Activated CD4-positive, alpha-beta T cell treated with anti-CD3 and anti-CD28 coated beads, Interleukin-2, amount 10 ng/mL, durations not matched to agents 24 days and 14 days (primary cell): Measurements from ENCODE around the gene ADAP1. TPM values are rescaled to one million over a fixed set of nuclear protein-coding genes. Genes with fewer than 3 reads are reported as not detected.
"Not testable (repeated sequence)": the region's sequence is repeated elsewhere in the genome, so short reads cannot be mapped to it uniquely, and the experiment has no call there.

Source experiments
- DNase-seq: peaks from one replicate; pipeline ENCODE4 v3.0.0; 2022
- H3K27ac Mint-ChIP-seq: one replicate; pipeline ENCODE4 v1.8.0; 2022; ENCODE audit warnings: mild to moderate bottlenecking, mixed read lengths
- H3K27me3 Mint-ChIP-seq: one replicate; pipeline ENCODE4 v1.8.0; 2022; ENCODE audit warnings: mixed read lengths
- H3K36me3 Mint-ChIP-seq: one replicate; pipeline ENCODE4 v1.8.0; 2022; ENCODE audit warnings: low read depth, mild to moderate bottlenecking, mixed read lengths
- H3K4me1 Mint-ChIP-seq: one replicate; pipeline ENCODE4 v1.8.0; 2021; ENCODE audit warnings: mixed read lengths
- H3K4me3 Mint-ChIP-seq: one replicate; pipeline ENCODE4 v1.8.0; 2022; ENCODE audit warnings: mild to moderate bottlenecking, moderate library complexity, mixed read lengths
- H3K9me3 Mint-ChIP-seq: one replicate; pipeline ENCODE4 v1.8.0; 2021; ENCODE audit warnings: mixed read lengths
- intact Hi-C: fragments of 100-400 bp; cut with micrococcal nuclease; formaldehyde crosslinking; loops from one replicate; pipeline ENCODE4 v1.15.1; 2023
- total RNA-seq: library from RNA; stranded (reverse); gene quantifications from 2 replicates; pipeline ENCODE4 v1.2.3, GENCODE V29; 2022

The ADAP1 gene
- total RNA-seq, 1 donor from 2014 or later: 65.9 TPM

DNA sequence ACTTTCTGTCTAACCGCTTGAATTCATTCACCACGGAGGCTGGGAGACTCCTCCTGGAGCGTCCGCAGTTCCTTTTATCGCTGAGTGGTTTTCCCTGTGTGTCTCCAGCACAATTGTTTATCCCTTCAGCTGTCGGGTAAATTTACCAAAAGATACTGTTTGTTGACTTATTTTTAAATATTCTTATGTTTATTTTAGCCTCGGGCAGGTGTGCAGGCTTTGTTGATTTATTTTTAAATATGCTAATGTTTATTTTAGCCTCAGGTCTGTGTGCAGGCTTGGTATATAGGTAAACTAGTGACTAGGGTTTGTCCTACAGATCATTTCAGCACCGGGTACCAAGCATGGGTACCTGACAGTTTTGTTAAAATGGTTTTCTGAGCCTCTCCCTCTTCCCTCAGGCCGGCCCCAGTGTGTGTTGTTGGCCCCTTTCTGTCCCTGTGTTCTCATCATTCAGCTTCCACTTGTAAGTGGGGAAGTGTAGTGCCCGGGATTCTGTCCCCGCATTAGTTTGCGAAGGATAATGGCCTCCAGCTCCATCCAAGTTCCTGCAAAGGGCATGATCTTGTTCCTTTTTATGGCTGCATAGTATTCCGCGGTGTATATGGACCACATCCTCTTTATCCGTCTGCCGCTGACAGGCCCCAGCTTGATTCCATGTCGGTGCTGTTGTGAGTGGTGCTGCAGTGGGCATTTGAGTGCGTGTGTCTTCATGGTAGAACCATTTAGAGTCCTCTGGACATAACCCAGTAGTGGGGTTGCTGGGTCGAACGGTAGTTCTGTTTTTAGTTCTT is 72.8 kb downstream of the ADAP1 start:
- H3K4me3 Mint-ChIP-seq: no peak overlapping the region
- DNase-seq: no peak
- no peaks in the 10 kb centered on the region for H3K9me3 Mint-ChIP-seq
- intact Hi-C loops: no loop called here
- H3K27ac Mint-ChIP-seq: no peak overlapping the region
- H3K27me3 Mint-ChIP-seq: no peaks in the 10 kb centered on the region
- peaks cover 8% of the 10 kb centered on the region for H3K4me1 Mint-ChIP-seq
- peaks cover 13% of the 10 kb centered on the region for H3K36me3 Mint-ChIP-seq

DNA sequence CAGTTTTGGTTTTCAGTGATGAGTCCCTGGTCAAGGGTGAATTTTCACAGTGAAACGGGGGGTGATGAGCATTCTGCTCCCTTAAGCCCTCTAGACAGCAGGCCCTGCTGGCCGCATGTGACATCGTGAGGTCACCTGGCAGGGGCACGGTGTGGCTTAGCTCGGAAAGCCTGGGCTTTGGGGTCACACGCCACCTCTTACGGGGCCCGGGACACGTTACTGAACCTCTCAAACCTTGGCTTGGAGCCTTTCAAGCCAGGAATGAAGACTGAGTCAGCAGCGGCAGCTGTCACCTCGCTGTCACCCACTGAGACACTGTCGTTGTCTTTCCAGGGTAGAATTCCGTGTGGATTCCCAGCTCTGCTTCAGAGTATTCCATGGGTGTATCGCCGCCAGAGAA is 74.0 kb downstream of the ADAP1 start:
- intact Hi-C loops: no loop called here
- no peak overlapping the region for H3K27ac Mint-ChIP-seq
- H3K4me1 Mint-ChIP-seq: peaks cover 8% of the 10 kb centered on the region
- H3K4me3 Mint-ChIP-seq: no peak overlapping the region
- no peaks in the 10 kb centered on the region for H3K9me3 Mint-ChIP-seq
- no peak for DNase-seq
- H3K36me3 Mint-ChIP-seq: peaks cover 13% of the 10 kb centered on the region
- no peaks in the 10 kb centered on the region for H3K27me3 Mint-ChIP-seq

DNA sequence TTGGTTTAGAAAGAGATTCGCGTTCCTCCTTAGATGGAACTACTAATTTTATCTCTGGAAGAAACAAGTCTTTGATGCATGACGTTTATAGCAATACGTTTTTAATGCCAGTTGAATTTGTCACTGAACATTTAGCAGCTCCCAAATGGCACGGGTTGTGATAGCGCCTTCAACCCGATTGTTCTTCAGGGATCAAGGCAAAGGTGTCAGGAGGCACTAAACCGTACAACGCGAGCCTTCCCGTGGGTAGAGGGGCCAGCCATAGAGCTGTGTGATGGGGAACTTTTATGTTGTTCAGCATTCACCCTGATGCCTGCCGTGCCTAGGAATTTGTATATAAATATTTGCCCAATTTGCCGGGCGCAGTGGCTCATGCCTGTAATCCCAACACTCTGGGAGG is 74.8 kb downstream of the ADAP1 start:
- H3K9me3 Mint-ChIP-seq: no peaks in the 10 kb centered on the region
- DNase-seq: no peak
- H3K27ac Mint-ChIP-seq: no peak overlapping the region
- no peaks in the 10 kb centered on the region for H3K27me3 Mint-ChIP-seq
- intact Hi-C loops: loop anchor here (5.0 kb wide), 1 partner anchor 258 kb away; a partner anchor contains a TSS
- no peak overlapping the region for H3K4me3 Mint-ChIP-seq
- H3K4me1 Mint-ChIP-seq: peaks cover 8% of the 10 kb centered on the region
- peaks cover 13% of the 10 kb centered on the region for H3K36me3 Mint-ChIP-seq

DNA sequence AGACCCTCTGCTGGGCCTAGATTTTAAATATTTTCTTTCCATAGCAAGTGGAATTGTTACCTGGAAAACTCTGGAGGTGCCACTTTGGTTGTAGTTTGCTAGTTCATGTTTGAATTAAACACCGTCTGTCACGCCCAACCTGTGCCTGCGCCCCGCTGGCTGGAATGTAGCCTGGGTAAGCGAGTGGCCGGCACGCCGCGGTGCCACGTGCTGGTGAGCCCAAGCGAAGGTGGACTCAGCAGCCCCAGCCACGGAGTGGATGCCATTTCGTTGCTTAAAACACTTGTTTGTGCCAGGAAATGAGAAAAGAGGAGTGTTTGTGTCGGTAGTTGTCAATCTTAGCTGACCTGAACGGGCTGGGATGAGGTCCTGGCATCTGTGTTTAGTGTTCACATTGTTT is 75.4 kb downstream of the ADAP1 start:
- Mint-ChIP-seq H3K27ac (no peak overlapping the region), H3K27me3 (no peaks in the 10 kb centered on the region), H3K4me1 (peaks cover 8% of the 10 kb centered on the region), H3K36me3 (peaks cover 13% of the 10 kb centered on the region), H3K9me3 (no peaks in the 10 kb centered on the region), H3K4me3 (peak overlapping the region; percentile 24)
- intact Hi-C loops: loop anchor here (5.0 kb wide), 1 partner anchor 258 kb away; a partner anchor contains a TSS
- no peak for DNase-seq

DNA sequence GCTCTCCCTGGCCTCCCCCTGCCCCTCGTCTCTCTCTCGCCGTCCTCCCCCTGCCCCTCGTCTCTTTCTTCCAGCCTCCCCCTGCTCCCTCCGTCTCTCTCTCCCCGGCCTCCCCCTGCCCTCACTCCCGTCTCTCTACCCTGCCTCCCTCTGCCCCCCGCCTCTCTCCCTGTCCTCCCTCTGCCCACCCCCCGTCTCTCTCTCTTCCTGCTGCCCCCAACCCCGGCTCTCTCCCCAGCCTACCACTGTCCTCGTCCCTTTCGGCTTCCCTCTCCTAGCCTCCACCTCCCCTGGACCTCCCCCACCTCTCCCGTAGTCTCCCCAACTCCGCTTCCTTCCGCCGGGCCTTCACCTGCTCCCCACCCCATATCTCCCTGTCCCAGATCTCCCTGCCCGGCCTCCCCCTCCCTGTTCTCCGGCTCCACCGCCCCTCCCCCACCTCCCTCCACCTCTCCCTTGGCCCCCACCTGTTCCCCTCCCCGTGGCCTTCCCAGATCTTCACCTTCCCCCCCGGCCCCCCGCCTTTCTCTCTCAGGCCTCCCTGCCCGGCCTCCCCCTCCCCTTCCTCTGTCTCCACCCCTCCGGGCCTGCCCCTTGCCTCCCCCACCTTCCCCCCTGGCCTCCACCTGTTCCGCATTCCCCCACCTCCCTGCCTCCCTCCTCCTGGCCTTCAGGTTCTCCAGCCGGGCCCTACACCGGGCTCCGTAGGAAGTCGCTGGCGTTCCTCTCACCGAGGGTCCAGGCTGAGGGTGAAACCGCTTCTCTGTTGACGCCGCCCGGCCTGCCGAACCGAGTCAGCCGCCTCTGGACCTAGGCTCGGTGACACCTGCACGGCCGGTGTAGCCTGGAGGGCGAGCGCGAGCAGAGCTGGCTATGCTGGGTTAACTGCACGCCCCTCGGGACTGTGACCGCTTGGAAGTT is 76.9 kb downstream of the ADAP1 start:
- Mint-ChIP-seq H3K27me3 (no peaks in the 10 kb centered on the region), H3K27ac (peak overlapping the region; percentile 92), H3K4me1 (peaks cover 19% of the 10 kb centered on the region), H3K4me3 (peak overlapping the region; percentile 98), H3K36me3 (peaks cover 23% of the 10 kb centered on the region), H3K9me3 (no peaks in the 10 kb centered on the region)
- peak; percentile 69 for DNase-seq
- intact Hi-C loops: loop anchor here (2.0 to 5.0 kb wide), 3 partner anchors 23 to 260 kb away; partner anchors contain the start of gene GPR146

DNA sequence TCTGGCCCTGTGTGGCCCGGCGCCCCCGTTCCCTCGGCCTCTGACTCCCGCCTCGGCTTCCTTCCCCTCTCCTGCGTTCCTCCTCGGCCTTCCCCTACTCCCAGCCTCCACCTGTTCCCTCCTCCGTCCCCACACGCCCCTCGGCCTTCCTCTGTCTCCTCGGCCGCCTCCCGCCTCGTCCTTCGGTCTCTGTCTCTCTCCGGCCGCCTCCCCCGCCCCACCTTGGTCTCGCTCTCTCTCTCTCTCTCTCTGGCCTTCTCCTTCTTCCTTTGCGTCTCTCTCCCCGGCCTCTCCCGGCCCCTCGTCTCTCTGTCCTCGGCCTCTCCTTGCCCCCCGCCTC is 77.5 kb downstream of the ADAP1 start:
- no peaks in the 10 kb centered on the region for H3K9me3 Mint-ChIP-seq
- peak overlapping the region; percentile 92 for H3K27ac Mint-ChIP-seq
- peaks cover 27% of the 10 kb centered on the region for H3K36me3 Mint-ChIP-seq
- H3K4me3 Mint-ChIP-seq: peak overlapping the region; percentile 98
- DNase-seq: no peak
- H3K27me3 Mint-ChIP-seq: no peaks in the 10 kb centered on the region
- intact Hi-C loops: loop anchor here (1.0 to 5.0 kb wide), 6 partner anchors 24 to 260 kb away; partner anchors contain the start of genes COX19, DNAAF5 and GPR146
- peaks cover 19% of the 10 kb centered on the region for H3K4me1 Mint-ChIP-seq

DNA sequence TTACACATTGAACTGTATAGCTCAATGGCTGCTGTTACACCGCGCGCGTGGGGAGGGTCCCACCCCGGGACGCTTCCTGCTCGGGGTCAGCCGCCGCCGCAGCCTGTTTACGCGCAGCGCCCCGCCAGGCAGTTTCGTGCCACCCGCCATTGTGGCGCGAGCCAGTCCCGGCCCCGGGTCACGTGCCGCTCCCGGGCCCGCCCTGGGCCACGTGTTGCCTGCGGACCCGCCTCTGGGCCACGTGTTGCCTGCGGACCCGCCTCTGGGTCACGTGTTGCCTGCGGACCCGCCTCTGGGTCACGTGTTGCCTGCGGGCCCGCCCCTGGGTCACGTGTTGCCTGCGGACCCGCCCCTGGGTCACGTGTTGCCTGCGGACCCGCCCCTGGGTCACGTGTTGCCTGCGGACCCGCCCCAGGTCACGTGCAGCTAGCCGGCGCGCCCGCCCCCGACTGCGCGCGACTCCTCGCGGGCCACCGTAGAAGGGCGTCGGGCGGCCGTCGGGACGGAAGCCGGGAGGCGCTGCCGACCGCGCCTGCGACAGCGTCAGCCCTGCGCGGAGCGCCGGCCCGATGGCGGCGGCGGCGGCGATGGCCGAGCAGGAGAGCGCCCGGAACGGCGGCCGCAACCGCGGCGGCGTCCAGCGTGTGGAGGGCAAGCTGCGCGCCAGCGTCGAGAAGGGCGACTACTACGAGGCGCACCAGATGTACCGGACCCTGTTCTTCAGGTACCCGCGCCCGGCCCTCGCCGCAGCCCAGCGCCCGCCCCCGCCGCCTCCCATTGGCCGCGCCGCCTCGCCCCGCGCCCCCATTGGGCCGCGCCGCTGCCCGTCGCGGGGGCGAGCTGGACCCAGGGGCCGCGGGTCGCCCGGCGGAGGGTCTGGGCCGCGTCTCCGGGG is 78.2 kb downstream of the ADAP1 start, which contains the start of gene GET4:
TSS of gene GET4 (plus strand) at position 478 of the 895 bp plus-strand sequence. CDS start at position 570, 92 bp downstream.
- Mint-ChIP-seq H3K4me3 (peak within 1 kb of the TSS; percentile 98), H3K4me1 (peaks cover 17% of the 10 kb centered on the region), H3K27me3 (no peaks in the 10 kb centered on the region), H3K27ac (peak within 1 kb of the TSS; percentile 92), H3K36me3 (peaks cover 27% of the 10 kb centered on the region), H3K9me3 (no peaks in the 10 kb centered on the region)
- peak; percentile 100 for DNase-seq
- intact Hi-C loops: loop anchor here (1.0 to 5.0 kb wide), 6 partner anchors 24 to 261 kb away; partner anchors contain the start of genes COX19, DNAAF5 and GPR146

DNA sequence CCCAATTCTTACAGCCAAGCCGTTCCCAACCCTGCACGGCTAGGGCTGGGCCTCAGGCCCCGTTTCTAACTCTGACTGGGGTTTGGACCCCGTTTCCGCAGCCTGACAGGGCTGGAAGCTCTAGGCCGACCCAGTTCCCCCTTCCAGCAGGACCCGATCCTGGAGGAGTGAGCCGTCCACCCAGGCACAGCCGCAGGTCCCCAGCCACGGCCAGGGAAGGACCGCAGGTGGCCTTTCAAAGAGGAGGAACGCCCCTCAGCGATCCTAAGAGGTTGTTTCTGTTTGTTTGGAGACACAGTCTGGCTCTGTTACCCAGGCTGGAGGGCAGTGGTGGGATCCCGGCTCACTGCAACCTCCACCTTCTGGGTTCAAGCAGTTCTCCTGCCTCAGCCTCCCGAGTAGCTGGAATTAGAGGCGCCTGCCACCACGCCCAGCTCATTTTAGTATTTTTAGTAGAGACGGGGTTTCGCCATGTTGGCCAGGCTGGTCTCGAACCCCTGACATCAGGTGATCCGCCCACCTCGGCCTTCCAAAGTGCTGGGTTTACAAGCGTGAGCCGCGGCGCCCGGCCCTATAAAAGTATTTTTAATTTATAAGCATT is 78.9 kb downstream of the ADAP1 start:
- intact Hi-C loops: loop anchor here (1.0 to 5.0 kb wide), 6 partner anchors 25 to 262 kb away; partner anchors contain the start of genes COX19, DNAAF5 and GPR146
- DNase-seq: no peak
- Mint-ChIP-seq H3K27me3 (no peaks in the 10 kb centered on the region), H3K27ac (peak overlapping the region; percentile 15), H3K36me3 (peaks cover 27% of the 10 kb centered on the region), H3K4me3 (no peak overlapping the region), H3K9me3 (no peaks in the 10 kb centered on the region), H3K4me1 (peaks cover 18% of the 10 kb centered on the region)

DNA sequence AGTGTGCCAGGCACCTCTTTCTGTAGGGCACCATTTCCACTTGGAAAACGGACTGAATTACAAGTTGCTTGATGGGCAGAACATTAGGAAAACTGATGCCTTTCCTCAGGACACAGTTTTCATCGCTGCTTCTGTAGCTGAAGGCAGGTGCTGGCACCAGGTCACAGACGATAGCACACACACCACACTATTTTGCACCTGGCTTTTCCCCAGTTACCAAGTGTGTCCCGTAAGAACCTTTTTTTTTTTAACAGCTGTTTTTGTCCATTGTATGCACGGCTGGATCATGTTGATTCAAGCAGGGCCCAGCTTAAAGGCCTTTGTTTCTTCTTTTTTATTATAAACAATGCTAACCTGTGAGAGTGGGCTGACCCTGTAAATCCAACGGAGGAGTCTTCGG is 79.4 kb downstream of the ADAP1 start:
- H3K27me3 Mint-ChIP-seq: no peaks in the 10 kb centered on the region
- intact Hi-C loops: loop anchor here (5.0 kb wide), 1 partner anchor 262 kb away; a partner anchor contains a TSS
- H3K27ac Mint-ChIP-seq: no peak overlapping the region
- no peaks in the 10 kb centered on the region for H3K9me3 Mint-ChIP-seq
- H3K36me3 Mint-ChIP-seq: peaks cover 26% of the 10 kb centered on the region
- no peak for DNase-seq
- peaks cover 19% of the 10 kb centered on the region for H3K4me1 Mint-ChIP-seq
- H3K4me3 Mint-ChIP-seq: no peak overlapping the region

DNA sequence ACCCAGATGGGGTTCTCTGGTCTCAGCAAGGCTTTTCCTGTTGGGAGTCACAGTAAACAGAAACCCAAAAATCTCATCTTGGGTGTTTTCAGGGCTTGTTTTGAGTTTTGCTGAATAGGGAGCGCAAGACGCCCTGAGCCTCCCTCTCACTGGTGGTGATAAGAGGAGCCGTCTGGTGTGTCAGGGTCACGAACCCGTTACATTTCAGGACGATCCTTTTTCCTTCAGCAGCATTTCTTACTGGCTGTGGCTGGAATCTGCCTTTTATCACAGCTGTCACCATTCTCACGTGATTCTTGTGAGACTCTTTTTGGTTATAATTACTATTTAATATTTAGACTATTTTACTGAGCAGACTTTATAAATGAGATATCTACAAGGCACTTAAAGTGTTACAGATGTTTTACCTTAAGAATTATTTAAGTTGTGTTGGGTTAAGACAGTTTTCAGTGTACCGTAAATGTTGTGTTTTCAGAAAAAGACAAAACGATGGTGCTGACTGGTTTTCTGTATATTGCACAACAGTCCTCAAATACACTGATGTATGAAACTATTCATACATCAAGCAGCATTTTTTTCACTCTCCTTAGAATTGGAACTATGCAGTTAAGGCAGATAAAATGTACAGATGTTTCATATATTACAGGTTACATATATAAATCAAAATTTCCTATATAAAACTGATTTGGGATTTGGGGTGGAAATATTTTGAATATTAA is 80.3 kb downstream of the ADAP1 start:
- Mint-ChIP-seq H3K27ac (peak overlapping the region; percentile 84), H3K9me3 (no peaks in the 10 kb centered on the region), H3K36me3 (peaks cover 31% of the 10 kb centered on the region), H3K4me1 (peaks cover 19% of the 10 kb centered on the region), H3K27me3 (no peaks in the 10 kb centered on the region), H3K4me3 (no peak overlapping the region)
- DNase-seq: no peak
- intact Hi-C loops: no loop called here

DNA sequence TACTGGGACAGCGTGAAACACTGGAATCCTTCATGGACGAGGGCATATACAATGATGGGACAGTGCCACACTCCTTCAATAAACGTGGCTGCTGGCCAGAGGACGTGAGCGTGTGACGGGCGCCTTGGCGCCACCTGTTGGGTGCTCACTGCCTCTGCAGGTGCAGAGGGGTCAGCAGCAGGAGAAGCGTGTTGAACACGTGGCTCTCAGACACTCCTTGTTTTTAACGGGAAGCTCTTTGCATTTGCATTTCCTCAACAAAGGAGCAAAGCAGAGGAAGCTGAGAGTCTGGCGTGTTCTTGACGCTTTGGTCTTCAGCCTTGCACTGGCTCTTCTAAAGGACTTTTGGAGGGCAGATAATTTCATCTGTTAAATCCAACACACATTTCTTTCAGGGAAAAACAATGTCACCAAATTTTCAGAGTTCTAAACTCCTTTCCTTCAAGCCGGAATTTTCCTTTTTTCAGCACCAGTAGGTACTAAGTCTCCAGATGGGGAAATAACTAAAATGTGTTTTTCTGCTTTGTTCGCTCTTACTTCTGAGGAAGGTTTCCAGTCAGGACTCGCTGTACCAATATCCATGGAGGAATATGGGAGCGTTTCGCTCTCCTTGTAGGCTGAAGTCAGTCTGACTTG is 81.0 kb downstream of the ADAP1 start:
- intact Hi-C loops: loop anchor here (1.0 to 2.0 kb wide), 4 partner anchors 41 to 551 kb away; partner anchors contain the start of gene SUN1
- peak overlapping the region; percentile 61 for H3K4me3 Mint-ChIP-seq
- DNase-seq: peak; percentile 92
- H3K4me1 Mint-ChIP-seq: peaks cover 18% of the 10 kb centered on the region
- H3K27me3 Mint-ChIP-seq: no peaks in the 10 kb centered on the region
- peaks cover 31% of the 10 kb centered on the region for H3K36me3 Mint-ChIP-seq
- peak overlapping the region; percentile 84 for H3K27ac Mint-ChIP-seq
- H3K9me3 Mint-ChIP-seq: no peaks in the 10 kb centered on the region

DNA sequence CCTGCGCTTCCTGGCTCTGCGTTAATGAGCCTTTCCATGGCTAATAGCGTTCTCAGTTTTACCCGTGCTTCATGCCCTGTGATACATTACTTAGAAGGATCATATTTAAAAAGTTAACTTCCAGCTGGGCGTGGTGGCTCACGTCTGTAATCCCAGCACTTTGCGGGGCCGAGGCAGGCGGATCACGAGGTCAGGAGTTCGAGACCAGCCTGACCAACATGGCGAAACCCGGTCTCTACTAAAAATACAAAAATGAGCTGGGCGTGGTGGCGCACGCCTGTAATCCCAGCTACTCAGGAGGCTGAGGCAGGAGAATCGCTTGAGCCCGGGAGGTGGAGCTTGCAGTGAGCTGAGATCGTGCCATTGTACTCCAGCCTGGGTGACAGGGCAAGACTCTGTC is 81.8 kb downstream of the ADAP1 start:
- H3K4me3 Mint-ChIP-seq, H3K27me3 Mint-ChIP-seq, H3K9me3 Mint-ChIP-seq, DNase-seq: not testable (repeated sequence)
- peak overlapping the region; percentile 84 for H3K27ac Mint-ChIP-seq
- H3K4me1 Mint-ChIP-seq: peaks cover 15% of the 10 kb centered on the region
- intact Hi-C loops: loop anchor here (1.0 to 2.0 kb wide), 4 partner anchors 40 to 550 kb away; partner anchors contain the start of gene SUN1
- peaks cover 28% of the 10 kb centered on the region for H3K36me3 Mint-ChIP-seq
